ENCODE measurements around the gene ESAM. TPM values are rescaled to one million over a fixed set of nuclear protein-coding genes. Genes with fewer than 3 reads are reported as not detected.

ESAM gene
- total RNA-seq, 1 experiment from 2014 or later, result 0.92 TPM

DNA sequence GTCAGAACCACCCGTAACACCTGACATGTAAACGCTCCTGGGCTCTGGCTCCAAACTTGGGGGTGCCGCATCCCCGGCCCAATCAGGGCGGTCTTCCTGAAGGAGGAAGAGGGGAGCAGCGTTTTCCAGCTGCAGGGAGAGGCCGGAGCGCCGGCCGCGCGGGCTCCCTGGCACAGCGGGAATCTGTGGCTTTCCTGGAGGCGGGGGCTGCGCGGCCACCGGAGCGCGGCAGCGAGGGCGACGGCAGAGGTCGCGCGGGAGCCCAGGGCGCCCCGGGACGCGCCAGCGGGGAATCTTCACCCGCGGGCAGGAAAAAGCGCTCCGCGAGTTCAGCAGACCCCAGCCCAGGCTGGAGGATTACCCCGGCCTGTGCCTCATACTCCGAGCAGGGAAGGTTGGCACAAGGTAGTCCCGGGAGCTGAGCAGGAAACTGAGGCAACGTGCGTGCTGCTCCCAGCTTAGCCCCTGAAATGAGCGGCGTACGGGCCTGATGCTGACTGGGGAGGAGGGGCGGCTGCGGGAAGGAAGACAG lies 600 bp upstream of the ESAM start:
- Histone ChIP-seq H4K91ac (ENCODE audit: insufficient read length, low read depth, low read length) (no peak overlapping the region), H2BK12ac (ENCODE audit: insufficient read length, low read depth, low read length) (no peak overlapping the region), H3K4me1 (ENCODE audit: insufficient read depth, low read length) (no peaks in the 10 kb centered on the region), H3K14ac (ENCODE audit: insufficient read depth, low read length) (no peak overlapping the region), H2AK5ac (ENCODE audit: insufficient read length, low read length) (no peak overlapping the region), H3K4me2 (ENCODE audit: insufficient read depth, insufficient read length, low read length) (peak overlapping the region; percentile 70), H3K9me3 (ENCODE audit: control insufficient read depth, low read depth, low read length) (no peaks in the 10 kb centered on the region), H3K18ac (ENCODE audit: insufficient read length, low read depth, low read length) (no peak overlapping the region), H3K27me3 (ENCODE audit: insufficient read depth, low read length) (peaks cover 40% of the 10 kb centered on the region), H3K27ac (ENCODE audit: insufficient read length, low read depth, low read length) (no peak overlapping the region), H2BK120ac (ENCODE audit: low read depth, low read length, poor library complexity, severe bottlenecking) (no peak overlapping the region), H3K23me2 (ENCODE audit: insufficient read length, low read depth, low read length, poor library complexity, severe bottlenecking) (peaks cover 24% of the 10 kb centered on the region), H2AFZ (ENCODE audit: low read length) (no peak overlapping the region), H4K8ac (replicated peaks; ENCODE audit: insufficient read length, low read depth, low read length) (no peak overlapping the region), H3T11ph (ENCODE audit: low read length) (no peak overlapping the region), H3K9ac (ENCODE audit: extremely low read depth, insufficient read length, low read length) (no peak overlapping the region), H3K79me1 (ENCODE audit: insufficient read depth, low read depth, low read length, poor library complexity, severe bottlenecking) (no peaks in the 10 kb centered on the region), H4K5ac (ENCODE audit: insufficient read length, low read depth, low read length) (no peak overlapping the region), H2BK5ac (ENCODE audit: insufficient read length, low read length) (no peak overlapping the region), H3K23ac (ENCODE audit: insufficient read length, low read depth, low read length) (no peak overlapping the region), H4K20me1 (ENCODE audit: control insufficient read depth, insufficient read depth, insufficient read length) (no peaks in the 10 kb centered on the region), H2BK20ac (ENCODE audit: low read depth, low read length, poor library complexity, severe bottlenecking) (no peak overlapping the region), H2BK15ac (ENCODE audit: low read depth, low read length) (no peak overlapping the region), H3K4ac (ENCODE audit: low read depth, low read length) (no peak overlapping the region), H3K79me2 (ENCODE audit: insufficient read depth, low read length) (no peaks in the 10 kb centered on the region), H3K56ac (ENCODE audit: insufficient read length, low read depth, low read length) (no peak overlapping the region)
- peaks cover 51% of the 10 kb centered on the region for H3K27me3 Mint-ChIP-seq (ENCODE audit: low read depth)
- H3K9me3 Mint-ChIP-seq, result peaks cover 0 to 6% of the 10 kb centered on the region in 2 experiments; a peak in 1 of 5 replicates
- H3K4me1 Mint-ChIP-seq, result peaks cover 33 to 42% of the 10 kb centered on the region in 2 experiments
- peak; percentile 50 for DNase-seq
- H3K27ac Mint-ChIP-seq, result no peak overlapping the region; a peak in 1 of 7 replicates
- WGBS (ENCODE audit: extremely low coverage, insufficient read length, low lambda C conversion rate), result no CpG with 5 or more reads among the region's 45 CpGs
- TF ChIP-seq CTCF (conservative IDR thresholded peaks at IDR 0.05), result no peak
- H3K4me3 Mint-ChIP-seq, result peak overlapping the region; percentile 75 to 90
- peaks cover 7 to 11% (median 9%) of the 10 kb centered on the region in 3 experiments; a peak in 6 of 7 replicates for H3K36me3 Mint-ChIP-seq (ENCODE audit: insufficient read depth in 1 of 3, low read depth in 3 of 3)

Data from H9 (cell line).